D721Med (cell line): Measurements from ENCODE around the gene PTPRG.

Source experiments
- DNase-seq: peaks from one replicate; pipeline ENCODE4 v3.0.0; 2011; ENCODE audit warnings: low spot score; ENCODE audit not compliant: insufficient read length
- FAIRE-seq: peaks from 2 replicates; lab custom pipeline; 2011; peaks lifted over from hg19 to GRCh38; lab: Jason Lieb, UNC
- CTCF ChIP-seq: IDR thresholded peaks from 2 replicates; pipeline ENCODE4 v1.5.1; 2012; ENCODE audit warnings: mild to moderate bottlenecking, control low read depth; ENCODE audit not compliant: insufficient read depth; ENCODE audit errors: missing control alignments

The PTPRG gene

GRCh38 chr3:61637088-61638051 is 76.0 kb downstream of the PTPRG start:
- TF ChIP-seq CTCF = no peak
- FAIRE-seq (no peak), DNase-seq (no peak)

- FAIRE-seq (no peak), DNase-seq (no peak)
- TF ChIP-seq CTCF = no peak
These were observed 77.4 kb downstream of the PTPRG start for GRCh38 chr3:61638741-61639140.

GRCh38 chr3:61639991-61640390 is 78.6 kb downstream of the PTPRG start:
- no peak for TF ChIP-seq CTCF
- DNase-seq (no peak), FAIRE-seq (no peak)

GRCh38 chr3:61645148-61645547 is 83.8 kb downstream of the PTPRG start:
- FAIRE-seq = no peak
- DNase-seq = no peak
- TF ChIP-seq CTCF = no peak

- FAIRE-seq = no peak
- DNase-seq = no peak
- TF ChIP-seq CTCF = no peak
These were observed 85.0 kb downstream of the PTPRG start for GRCh38 chr3:61646360-61646759.

GRCh38 chr3:61646851-61647525 is 85.6 kb downstream of the PTPRG start:
- TF ChIP-seq CTCF = no peak
- FAIRE-seq (no peak), DNase-seq (no peak)
